GM21529 (cell line): ENCODE data around the gene ABLIM3.

Source experiments
- ATAC-seq: cut with Tn5 transposase; IDR thresholded peaks from one replicate; pipeline ENCODE4 v1.9.1; 2021; ENCODE audit not compliant: unreplicated experiment

ABLIM3 gene

GRCh38 chr5:149277801-149278200 lies 136.5 kb downstream of the ABLIM3 start:
- no peak for ATAC-seq

GRCh38 chr5:149278451-149279210 lies 137.3 kb downstream of the ABLIM3 start:
- ATAC-seq: no peak

GRCh38 chr5:149279661-149280060 lies 138.4 kb downstream of the ABLIM3 start:
- no peak for ATAC-seq

- no peak for ATAC-seq
Observed at GRCh38 chr5:149280124-149280523, 138.8 kb downstream of the ABLIM3 start.

- no peak for ATAC-seq
Observed at GRCh38 chr5:149280802-149281201, 139.5 kb downstream of the ABLIM3 start.

GRCh38 chr5:149282027-149282965 lies 141.0 kb downstream of the ABLIM3 start:
- ATAC-seq: no peak

- ATAC-seq: no peak
Observed at GRCh38 chr5:149282966-149283332, 141.7 kb downstream of the ABLIM3 start.

GRCh38 chr5:149283626-149284480 lies 142.6 kb downstream of the ABLIM3 start:
- ATAC-seq: no peak

- no peak for ATAC-seq
Observed at GRCh38 chr5:149284501-149284900, 143.2 kb downstream of the ABLIM3 start.

- no peak for ATAC-seq
Observed at GRCh38 chr5:149285153-149285552, 143.9 kb downstream of the ABLIM3 start.

GRCh38 chr5:149288436-149288835 lies 147.1 kb downstream of the ABLIM3 start:
- no peak for ATAC-seq

GRCh38 chr5:149289301-149289700 lies 148.0 kb downstream of the ABLIM3 start:
- no peak for ATAC-seq

GRCh38 chr5:149294872-149295829 lies 153.9 kb downstream of the ABLIM3 start:
- ATAC-seq: no peak

- no peak for ATAC-seq
Observed at GRCh38 chr5:149297340-149298025, 156.2 kb downstream of the ABLIM3 start.

GRCh38 chr5:149298163-149298562 lies 156.9 kb downstream of the ABLIM3 start:
- ATAC-seq: no peak

- no peak for ATAC-seq
Observed at GRCh38 chr5:149298842-149299404, 157.6 kb downstream of the ABLIM3 start.

- no peak for ATAC-seq
Observed at GRCh38 chr5:149299451-149300054, 158.3 kb downstream of the ABLIM3 start.

- ATAC-seq: no peak
Observed at GRCh38 chr5:149300441-149300840, 159.1 kb downstream of the ABLIM3 start.
